KMS-11 (cell line): ENCODE measurements around the gene ULK1.

Experiments
- H2AFZ ChIP-seq: fragments of 200-600 bp; sonication (generic); 2 replicates; pipeline ENCODE4 v1.6.1; 2016; ENCODE audit warnings: antibody characterized with exemption, mixed run types, low read depth
- H3K27ac ChIP-seq: fragments of 200-600 bp; sonication (generic); 2 replicates; pipeline ENCODE4 v1.6.1; 2016; ENCODE audit warnings: mild to moderate bottlenecking, mixed run types
- H3K27me3 ChIP-seq: fragments of 200-600 bp; sonication (generic); 2 replicates; pipeline ENCODE4 v1.6.1; 2017; ENCODE audit warnings: mild to moderate bottlenecking, low read depth, mixed run types, moderate library complexity; ENCODE audit not compliant: insufficient read depth
- H3K36me3 ChIP-seq: fragments of 200-600 bp; sonication (generic); 2 replicates; pipeline ENCODE4 v1.6.1; 2017; ENCODE audit warnings: mild to moderate bottlenecking, mixed run types; ENCODE audit not compliant: insufficient read depth
- H3K4me1 ChIP-seq: fragments of 200-600 bp; sonication (generic); 2 replicates; pipeline ENCODE4 v1.6.1; 2016; ENCODE audit warnings: mild to moderate bottlenecking, low read depth, mixed run types; ENCODE audit not compliant: poor library complexity, severe bottlenecking
- H3K4me2 ChIP-seq: fragments of 200-600 bp; sonication (generic); 2 replicates; pipeline ENCODE4 v1.7.0; 2016; ENCODE audit warnings: mild to moderate bottlenecking, mixed run types
- H3K4me3 ChIP-seq: fragments of 200-600 bp; sonication (generic); IDR thresholded peaks from 2 replicates; pipeline ENCODE4 v1.6.1; 2017; ENCODE audit warnings: low read depth, low read length, mixed read lengths; ENCODE audit not compliant: insufficient read depth
- H3K79me2 ChIP-seq: fragments of 200-600 bp; sonication (generic); 2 replicates; pipeline ENCODE4 v1.6.1; 2016; ENCODE audit warnings: low read depth, mixed run types; ENCODE audit not compliant: insufficient read depth
- H3K9ac ChIP-seq: fragments of 200-600 bp; sonication (generic); 2 replicates; pipeline ENCODE4 v1.6.1; 2016; ENCODE audit warnings: mild to moderate bottlenecking, mixed run types
- H4K20me1 ChIP-seq: fragments of 200-600 bp; sonication (generic); 2 replicates; pipeline ENCODE4 v1.6.1; 2016; ENCODE audit warnings: mild to moderate bottlenecking, mixed run types; ENCODE audit not compliant: insufficient read depth
- CTCF ChIP-seq: fragments of 200-600 bp; sonication (generic); conservative IDR thresholded peaks from 2 replicates; pipeline ENCODE4 v1.6.1; 2017; ENCODE audit warnings: low read depth, mild to moderate bottlenecking, antibody characterized with exemption, low read length, moderate library complexity, mixed read lengths

ULK1 gene

GRCh38 chr12:131917139-131917710, 22.8 kb downstream of the ULK1 start:
- Histone ChIP-seq H3K36me3 (no peaks in the 10 kb centered on the region), H3K4me1 (no peaks in the 10 kb centered on the region), H2AFZ (no peak overlapping the region), H3K27ac (no peak overlapping the region), H3K79me2 (no peaks in the 10 kb centered on the region), H3K4me3 (no peak overlapping the region), H3K27me3 (no peaks in the 10 kb centered on the region), H3K4me2 (no peak overlapping the region), H3K9ac (no peak overlapping the region), H4K20me1 (no peaks in the 10 kb centered on the region)
- TF ChIP-seq CTCF: no peak

- no peak overlapping the region for H3K9ac ChIP-seq
- no peaks in the 10 kb centered on the region for H3K79me2 ChIP-seq
- no peak overlapping the region for H3K4me3 ChIP-seq
- peaks cover 3% of the 10 kb centered on the region for H3K4me1 ChIP-seq
- no peak overlapping the region for H3K4me2 ChIP-seq
- no peak overlapping the region for H3K27ac ChIP-seq
- no peaks in the 10 kb centered on the region for H3K27me3 ChIP-seq
- H2AFZ ChIP-seq: no peak overlapping the region
- H3K36me3 ChIP-seq: no peaks in the 10 kb centered on the region
- no peak for TF ChIP-seq CTCF
- H4K20me1 ChIP-seq: no peaks in the 10 kb centered on the region
Observed at GRCh38 chr12:131917711-131918306, 23.4 kb downstream of the ULK1 start.

GRCh38 chr12:131918311-131919050, 24.1 kb downstream of the ULK1 start:
- no peaks in the 10 kb centered on the region for H4K20me1 ChIP-seq
- no peak overlapping the region for H3K4me3 ChIP-seq
- H3K4me2 ChIP-seq: no peak overlapping the region
- H2AFZ ChIP-seq: no peak overlapping the region
- H3K9ac ChIP-seq: no peak overlapping the region
- peaks cover 9% of the 10 kb centered on the region for H3K4me1 ChIP-seq
- no peaks in the 10 kb centered on the region for H3K27me3 ChIP-seq
- no peaks in the 10 kb centered on the region for H3K79me2 ChIP-seq
- H3K27ac ChIP-seq: no peak overlapping the region
- H3K36me3 ChIP-seq: no peaks in the 10 kb centered on the region
- no peak for TF ChIP-seq CTCF

GRCh38 chr12:131919051-131919347, 24.6 kb downstream of the ULK1 start:
- TF ChIP-seq CTCF: no peak
- no peak overlapping the region for H3K4me3 ChIP-seq
- H2AFZ ChIP-seq: no peak overlapping the region
- no peak overlapping the region for H3K27ac ChIP-seq
- no peaks in the 10 kb centered on the region for H3K79me2 ChIP-seq
- H3K4me2 ChIP-seq: no peak overlapping the region
- H3K27me3 ChIP-seq: no peaks in the 10 kb centered on the region
- peaks cover 14% of the 10 kb centered on the region for H3K4me1 ChIP-seq
- H3K36me3 ChIP-seq: no peaks in the 10 kb centered on the region
- H4K20me1 ChIP-seq: no peaks in the 10 kb centered on the region
- H3K9ac ChIP-seq: no peak overlapping the region
